Stimulated activated CD4-positive, alpha-beta T cell treated with anti-CD3 and anti-CD28 coated beads, Interleukin-4, amount 100 ng/mL, for 48 hours (primary cell): ENCODE results near the gene CERK.
A peak's percentile ranks its signal among the peaks of the same experiment; 100 is the strongest.
"Not testable (repeated sequence)": the region's sequence is repeated elsewhere in the genome, so short reads cannot be mapped to it uniquely, and the experiment has no call there.

Experiments used
- DNase-seq, 2 donors: peaks; one replicate each; pipeline ENCODE4 v3.0.0-alpha.2; 2020; ENCODE audit warnings: low read depth in 2 of 2

CERK gene

DNA sequence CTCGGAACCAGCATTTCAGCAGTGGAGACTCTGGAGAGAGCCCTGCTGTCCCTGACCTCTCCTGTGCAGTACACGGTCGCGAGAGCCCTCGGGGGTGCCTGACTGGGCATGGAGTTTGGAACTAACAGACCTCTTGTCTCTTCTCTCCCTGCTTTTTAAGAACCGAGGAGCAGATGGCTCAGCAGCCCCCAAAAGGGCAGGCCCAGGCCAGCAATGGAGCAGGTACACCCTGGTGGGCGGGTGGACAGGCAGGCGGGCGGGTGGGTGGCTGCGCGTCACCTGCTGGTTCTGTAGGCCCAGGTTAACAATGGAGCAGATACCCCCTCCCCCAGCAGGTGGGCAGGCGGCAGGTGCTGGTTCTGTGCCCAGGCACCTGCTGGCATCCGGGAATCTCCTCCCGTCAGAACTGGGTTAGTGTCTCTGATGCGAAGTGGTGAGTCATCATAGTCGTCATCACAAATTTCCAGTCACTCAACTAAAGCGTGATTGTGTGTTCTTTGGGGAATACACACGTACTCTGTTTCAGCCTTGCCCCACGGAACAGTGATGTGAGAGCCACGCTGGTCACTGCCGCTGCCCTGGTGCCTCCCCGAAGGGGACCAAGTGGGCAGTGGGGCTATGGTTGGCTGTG is 76.7 kb downstream of the CERK start:
- peak; percentile 20 to 34 for DNase-seq

DNA sequence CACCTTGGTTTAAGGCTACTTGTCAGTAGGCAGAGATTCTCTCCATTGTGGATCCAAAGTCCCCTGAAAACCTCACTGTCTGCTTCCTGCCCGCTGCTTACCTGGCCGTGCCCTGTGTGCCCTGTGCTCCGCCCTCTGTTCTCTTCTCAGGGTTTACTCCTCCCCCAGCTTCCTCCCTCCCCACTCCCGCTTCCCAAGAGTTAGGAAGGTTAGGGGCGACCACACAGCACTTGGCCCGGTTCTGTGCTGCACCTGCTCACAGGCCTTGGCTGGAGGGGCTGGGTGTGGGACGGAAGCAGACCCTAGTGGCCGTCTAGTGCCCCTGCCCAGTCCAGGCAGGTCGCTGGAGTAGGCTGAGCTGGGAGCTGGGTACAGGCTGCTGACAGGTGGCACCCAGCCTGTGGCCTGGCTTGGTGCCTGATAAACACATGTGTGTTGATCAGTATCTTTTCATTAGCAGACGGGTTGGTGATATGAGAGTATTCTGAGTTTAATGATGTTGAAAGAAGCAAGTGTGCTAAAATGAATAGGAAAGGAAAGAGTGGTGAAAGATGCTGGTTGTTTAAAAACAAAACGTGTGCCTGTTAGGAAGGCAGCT is 77.3 kb downstream of the CERK start:
- DNase-seq = no peak

DNA sequence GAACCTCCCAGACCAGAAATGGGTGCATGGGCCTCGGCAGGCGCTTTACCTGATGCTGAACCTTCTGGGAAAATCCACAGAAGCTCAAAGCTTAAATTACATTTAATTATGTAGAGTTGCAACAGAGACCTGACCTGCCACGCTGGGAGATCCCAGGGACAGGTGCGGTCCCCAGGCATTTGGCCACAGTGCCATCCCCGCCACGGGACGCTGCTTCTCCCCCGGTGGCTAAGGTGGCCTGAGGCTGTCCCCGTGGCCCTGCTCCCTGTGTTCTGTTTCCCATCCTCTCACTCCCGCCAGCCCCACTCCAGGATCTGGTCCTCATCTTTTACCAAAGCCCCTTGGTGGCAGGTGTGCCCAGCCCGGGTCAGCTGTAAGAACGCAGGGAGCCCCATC is 78.3 kb downstream of the CERK start:
- DNase-seq = no peak

DNA sequence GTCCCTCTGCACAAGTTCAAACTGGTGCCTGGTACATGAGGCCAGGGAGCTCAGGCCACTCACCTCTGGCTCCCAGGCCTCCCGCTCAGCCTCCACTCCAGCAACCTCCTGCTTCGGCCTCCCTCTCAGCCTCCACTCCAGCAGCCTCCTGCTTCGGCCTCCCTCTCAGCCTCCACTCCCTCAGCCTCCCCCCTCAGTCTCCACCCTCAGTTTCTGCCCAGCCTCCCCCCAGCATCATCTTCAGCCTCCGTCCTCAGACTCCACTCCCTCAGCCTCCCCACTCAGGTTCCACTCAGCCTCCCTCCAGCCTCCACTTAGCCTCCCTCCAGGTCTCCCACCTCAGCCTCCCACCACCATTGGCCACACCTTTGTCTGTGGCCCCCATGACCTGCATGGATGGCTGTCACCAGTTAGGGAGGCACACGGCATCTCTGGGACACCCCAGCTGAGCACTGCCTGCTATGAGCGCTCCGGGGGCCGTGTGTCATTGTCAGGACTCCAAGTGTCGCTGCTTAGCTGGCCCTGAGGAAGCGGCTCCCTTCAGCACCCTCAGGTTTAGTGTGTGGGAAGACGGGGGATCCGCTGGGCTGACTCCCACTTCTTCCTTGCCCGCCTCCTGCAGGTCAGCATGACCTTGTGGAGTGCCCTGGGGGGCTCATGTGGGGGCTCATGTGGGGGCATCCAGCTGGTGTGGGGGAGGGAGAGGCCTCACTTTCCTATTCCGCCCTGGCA is 78.8 kb downstream of the CERK start:
- DNase-seq = no peak

DNA sequence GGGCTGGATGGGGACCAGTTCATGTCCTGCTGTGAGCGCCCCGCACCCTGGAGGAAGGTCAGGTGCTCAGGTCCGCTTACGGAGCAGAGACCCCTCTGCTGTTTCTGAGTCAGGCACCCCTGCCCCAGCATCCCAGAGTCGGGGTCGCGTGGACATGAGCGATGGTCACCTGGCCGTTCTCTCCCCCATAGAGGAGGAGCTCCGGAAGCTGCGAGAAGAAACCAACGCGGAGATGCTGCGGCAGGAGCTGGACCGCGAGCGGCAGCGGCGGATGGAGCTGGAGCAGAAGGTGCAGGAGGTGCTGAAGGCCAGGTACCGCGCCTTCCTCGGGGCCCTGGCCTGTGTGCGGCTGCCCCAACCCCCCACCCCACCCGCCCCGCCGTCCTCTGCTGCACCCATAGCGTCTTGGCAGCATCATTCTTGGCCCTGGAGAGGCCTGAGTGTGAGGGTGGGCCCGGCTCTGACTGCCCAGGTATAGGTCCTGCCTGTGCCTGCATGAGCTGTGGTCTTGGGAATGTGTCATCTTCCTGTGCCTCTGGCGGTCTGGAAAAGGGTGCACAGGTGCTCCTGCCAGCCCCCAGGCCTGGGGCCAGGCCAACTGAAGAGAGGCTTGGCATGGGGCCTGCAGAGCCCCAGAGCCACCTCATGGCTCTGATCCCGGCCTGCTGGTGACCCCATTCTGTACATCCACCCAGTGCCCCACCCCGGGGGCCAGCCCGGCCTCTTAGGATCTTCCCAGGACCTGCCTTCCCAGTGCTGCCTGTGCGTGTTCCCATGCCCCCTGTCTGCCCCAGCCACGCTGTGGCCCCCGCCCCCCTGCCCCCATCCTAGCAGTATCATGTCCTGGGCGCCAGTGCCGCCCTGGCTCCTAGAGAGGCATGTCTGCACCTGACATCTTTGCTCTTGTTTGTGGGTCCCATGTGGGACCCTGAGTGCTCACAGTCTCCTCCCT is 79.8 kb downstream of the CERK start:
- no peak for DNase-seq

DNA sequence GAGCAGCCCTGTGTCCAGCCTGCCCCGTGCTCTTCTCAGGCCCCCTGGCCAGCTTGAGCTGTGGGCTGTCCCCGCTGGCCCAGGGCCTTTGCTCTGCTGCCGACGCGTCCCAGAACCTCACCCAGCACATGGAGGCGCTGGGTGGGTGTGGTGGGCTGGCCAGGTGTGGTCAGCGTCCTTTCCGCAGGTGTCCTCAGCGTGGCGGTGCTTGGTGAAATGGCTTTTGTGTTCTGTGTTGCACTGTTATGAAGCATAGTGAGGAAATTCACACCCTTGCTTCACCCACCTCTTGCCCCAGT is 80.4 kb downstream of the CERK start:
- no peak for DNase-seq

DNA sequence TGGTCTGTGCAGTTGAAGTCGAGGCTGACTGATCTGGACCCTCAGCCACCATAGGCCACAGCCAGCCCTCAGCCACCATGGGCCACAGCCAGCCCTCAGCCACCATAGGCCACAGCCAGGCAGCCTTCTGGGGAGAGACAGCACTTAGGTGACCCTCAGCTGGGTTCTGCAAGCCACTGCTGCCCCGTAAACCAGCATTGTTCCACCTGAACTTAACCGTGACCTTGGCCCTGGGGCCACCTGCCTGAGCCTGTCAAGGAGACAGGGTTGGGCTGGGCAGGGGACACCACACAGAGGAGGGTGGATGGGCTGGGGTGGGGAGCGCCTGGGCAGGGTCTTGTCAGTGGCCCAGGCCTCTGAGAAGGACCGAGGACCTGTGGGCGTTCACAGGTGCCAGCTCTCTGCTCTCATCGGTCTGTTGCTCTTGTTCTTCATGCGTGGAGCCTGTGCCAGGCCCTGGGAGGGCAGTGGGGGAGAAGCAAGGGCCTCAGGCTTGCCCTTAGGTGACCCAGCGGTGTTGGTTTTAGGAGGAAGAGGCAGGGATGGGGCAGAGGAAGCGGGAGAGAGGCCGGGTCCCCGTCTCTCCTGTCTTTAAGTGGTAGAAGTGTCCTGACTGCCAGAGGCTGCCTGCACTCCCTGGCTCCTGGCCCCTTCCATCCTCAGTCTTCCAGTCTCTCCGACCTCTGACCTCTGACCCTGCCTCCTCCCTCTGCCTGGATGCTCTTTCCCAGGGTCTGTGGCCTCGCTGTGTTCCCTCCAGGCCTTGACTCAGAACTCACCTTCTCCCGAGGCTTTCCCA is 81.0 kb downstream of the CERK start:
- no peak for DNase-seq

DNA sequence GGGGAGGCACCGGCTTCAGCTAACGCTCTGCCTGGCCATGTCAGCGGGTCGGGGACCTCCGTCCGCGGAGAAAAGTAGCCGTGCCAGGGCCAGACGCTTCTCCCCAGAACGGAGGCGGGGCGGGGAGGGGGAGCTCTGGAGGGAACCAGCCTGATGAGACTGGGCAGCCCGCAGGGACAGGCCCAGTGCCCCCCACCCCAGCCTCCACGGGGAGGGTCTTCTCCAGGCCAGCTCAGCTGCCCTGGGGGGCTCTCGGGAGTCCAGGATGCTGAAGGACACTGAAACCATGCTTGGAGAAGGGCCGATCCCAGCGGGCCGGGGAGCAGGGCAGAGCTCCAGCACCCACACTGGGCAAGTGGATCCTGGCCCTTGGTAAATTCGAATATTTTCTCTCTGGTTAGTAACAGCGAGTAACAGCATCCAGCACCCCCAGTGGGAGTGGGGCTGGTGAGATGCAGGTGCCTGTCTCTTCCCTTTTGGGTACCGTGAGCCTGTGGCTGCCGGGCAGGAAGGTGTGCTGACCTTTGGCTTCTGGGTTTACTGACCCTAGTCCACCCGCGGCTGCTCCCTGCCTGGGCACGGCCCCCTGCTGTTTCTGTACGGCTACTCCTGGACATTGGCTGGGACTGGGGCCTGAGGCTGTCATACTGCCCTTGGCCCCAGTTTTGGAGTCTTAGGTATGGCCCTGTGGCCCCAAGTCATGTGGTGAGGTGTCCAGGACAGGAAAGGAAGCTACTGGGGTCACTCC is 82.0 kb downstream of the CERK start:
- no peak for DNase-seq

DNA sequence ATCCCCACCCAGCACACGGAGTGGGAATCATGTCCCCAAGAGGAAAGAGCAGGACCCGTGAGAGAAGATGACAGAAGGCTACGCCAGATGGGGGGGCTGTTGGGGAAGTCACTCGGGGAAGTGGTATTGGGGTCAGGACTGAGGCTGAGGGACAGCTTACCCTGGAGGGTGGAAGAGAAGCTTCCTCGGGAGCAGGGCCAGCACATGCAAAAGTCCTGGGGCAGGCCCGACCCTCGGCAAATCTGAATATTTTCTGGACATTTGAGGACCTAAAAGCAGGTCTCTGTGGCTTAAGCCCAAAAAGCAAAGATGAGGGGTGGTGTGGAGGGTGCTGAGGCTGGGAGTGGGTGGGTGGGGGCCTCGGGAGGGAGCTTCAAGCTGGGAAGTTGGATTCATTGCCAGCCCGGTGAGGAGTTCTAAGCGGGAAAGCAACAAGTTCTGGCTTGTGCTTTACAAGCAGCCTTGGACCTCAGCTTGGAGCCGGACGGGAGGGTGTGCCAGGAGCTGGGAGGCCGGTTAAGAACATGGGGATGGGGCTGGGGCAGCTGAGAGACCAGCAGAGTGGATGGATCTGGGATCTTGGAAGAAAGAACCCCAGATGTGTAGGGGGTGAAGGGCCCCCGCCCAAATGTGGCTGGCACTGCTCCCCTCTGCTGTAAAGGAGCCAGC is 83.0 kb downstream of the CERK start:
- no peak for DNase-seq

DNA sequence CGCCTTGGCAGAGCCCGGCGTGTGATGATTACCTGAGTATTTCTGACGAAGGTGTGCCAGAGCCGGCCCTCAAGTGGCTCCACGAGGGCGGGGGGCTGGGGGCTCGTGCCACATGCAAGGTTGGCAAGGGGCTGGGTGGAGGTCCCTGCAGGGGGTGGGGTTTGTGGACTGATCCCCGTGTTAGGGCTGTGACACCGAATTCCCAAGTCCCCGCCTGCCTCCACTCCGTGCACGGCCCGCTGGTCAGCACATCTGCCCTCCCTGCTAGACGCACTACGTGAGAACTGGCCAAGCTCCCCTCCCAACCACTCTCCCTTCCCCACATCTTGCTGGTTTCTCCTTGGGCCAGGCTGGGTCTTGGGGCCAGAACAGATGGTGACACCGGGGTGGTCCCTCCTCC is 83.6 kb downstream of the CERK start:
- no peak for DNase-seq

DNA sequence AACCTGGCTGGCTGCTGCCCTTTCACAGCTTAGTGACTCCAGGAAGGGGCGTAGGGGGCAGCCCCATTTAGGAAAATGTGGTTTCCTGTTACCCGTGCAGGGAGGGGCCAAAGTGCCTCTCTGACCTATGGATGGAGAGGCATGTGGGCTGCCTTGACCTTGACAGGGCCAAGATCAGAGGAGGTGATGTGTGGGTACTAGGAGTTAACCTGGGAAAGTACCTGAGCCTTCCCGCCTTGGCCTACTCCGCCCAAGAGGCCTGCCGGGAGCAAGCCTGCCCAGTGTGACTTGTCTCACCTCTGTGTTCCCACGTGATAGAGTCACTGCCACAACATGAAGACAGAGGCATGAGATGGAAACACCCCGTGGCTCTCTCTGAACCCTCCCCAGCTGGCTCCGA is 84.5 kb downstream of the CERK start:
- peak in 1 of 2 donors; percentile 22 for DNase-seq

DNA sequence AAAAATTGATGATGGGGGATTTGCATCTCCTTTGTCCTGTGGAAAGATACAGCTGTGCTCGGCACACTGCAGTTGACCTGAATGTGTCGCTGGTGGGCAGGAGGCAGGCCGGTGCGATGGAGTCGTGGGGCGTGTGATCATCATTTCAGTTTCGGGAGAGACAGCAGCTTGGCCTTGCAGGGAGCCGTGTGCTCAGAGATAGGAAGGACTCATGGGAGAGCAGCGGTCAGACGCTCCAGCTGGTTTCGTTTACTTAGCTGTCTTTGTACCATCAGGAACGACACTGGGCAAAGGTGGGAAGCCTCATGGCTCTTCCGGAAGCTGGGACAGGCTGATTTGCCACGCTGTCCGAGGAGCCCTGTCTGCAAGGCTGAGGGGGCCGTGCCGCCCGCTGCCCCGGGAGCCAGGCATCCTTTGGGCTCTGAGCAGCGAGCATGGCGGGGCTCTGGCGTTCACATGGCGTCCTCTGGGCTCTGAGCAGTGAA is 85.2 kb downstream of the CERK start:
- no peak for DNase-seq

DNA sequence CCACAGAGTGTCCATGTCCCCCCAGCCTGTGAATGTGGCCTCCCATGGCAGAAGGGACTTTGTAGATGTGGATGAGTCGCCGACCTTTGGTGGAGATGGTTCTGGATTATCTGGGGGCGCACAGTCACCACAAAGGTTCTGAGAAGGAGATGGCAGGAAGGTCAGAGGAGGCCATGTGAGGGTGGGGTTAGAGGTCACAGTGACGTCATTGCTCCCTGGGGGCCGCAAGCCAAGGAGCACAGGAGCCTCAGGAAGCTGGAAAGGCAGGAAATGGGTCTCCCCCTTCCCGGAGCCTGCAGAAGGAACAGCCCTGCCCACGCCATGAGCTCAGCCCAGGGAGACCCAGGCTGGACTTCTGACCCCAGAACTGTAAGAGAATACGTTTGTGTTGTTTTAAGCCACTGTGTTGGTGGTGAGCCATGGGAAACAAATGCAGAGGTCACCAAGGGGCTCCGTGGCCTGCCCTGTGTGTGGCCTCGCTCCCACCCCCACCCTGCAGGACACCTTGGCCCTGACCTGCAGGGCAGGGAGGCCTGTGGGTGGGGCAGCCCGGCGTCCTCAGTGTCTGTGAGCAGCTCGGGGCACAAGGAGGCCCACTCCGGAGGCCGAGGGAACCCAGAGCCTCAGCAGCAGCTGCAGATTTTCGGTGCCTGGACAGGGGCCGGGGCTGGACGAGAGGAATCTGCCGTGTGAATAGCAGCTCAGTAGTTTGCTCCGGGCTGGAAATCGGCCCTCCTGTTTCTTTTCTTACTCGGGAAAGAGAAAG is 85.8 kb downstream of the CERK start:
- no peak for DNase-seq

DNA sequence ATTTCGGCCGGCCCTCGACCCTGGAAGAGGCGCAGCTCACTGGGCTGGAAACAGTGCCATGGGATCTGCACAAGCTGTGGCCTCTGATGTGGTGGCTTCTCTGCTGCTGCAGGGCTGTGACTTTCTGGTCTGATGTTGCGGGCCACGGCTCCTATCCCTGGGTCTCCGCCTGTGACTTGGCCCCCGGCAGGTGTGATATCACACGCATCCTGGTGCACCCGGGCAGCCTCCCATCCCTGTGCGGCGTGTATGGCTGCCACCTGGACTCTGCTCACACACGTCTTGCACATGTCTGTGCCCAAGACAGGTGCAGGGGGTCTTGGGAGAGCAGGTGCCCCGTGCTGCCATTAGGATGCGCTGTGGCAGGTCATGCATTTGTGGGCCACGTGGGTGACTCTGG is 86.7 kb downstream of the CERK start:
- no peak for DNase-seq

DNA sequence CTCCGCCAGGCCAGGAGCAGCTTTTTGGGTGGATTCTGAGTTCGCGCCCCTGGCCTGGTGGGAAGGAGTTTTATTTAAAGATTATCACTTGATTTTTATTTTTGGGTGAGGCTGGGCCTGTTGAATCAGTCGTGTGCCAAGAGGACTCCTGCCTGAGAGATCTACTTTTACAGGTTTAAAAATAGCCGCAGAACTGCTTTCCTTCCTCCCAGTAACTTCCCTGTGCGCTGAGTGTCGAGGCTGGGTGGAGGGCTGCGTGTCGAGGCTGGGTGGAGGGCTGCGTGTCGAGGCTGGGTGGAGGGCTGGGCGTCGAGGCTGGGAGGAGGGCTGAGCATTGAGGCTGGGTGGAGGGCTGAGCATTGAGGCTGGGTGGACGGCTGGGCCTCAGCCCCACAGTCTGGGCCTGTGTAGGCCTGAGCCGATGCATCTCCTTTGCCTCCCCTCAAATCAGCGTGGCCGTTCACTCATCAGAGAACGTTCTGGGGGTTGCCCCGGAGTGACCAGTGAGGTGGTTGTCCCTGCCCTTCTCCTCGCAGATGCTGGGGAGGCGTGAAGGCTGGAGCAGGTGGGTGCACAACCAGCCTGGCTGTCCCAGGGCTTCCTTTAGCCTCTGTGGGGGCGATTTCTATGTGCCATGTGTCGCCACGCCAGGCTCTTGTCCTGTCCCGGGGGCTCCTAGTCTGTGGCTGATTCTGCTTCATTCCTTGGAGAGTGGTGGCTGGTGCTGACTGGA is 87.8 kb downstream of the CERK start:
- DNase-seq = no peak

DNA sequence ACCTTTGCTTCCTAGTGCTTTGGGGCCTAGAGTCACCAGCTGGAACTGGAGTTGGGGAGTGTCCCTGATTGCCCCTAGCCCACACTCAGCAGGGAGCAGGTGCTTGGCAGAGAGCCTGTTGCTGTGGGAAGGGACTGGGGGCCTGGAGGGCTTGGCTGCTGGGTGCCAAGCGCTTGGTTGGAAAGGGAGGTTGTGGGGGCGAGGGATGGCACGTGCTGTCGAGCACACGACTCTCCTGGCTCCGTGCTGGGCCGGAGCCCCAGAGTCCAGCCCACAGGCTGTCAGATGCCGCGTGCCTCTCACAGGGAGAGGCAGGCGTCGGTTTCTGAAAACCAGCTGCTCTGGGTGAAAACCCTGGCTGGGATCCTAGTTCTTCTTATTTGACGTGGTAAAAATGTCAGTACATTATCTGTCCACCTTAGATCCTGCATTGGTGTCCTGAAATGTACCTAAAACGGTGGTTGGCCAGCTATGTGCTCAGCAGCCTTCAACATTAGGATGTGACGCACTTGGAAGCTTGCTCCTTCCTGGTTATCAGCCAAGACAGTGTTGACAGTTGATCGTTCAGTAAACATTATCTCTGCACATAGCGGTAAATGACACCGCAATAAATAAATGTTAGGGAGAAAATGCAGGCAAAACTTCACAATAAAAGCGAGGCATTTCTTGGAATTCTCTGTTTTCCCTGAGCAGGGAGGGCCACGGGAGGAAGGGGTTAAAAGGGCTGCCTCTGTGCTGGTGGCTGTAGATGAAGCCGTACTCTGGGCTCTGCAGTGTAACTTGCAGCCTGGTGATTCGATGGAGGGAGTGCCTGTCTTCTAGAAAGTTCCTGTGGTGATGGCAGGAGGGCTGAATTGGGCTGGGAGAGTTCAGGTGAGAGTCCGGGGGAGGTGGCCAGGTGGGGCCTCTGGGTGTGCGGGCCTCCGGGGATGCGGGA is 88.6 kb downstream of the CERK start:
- no peak for DNase-seq

DNA sequence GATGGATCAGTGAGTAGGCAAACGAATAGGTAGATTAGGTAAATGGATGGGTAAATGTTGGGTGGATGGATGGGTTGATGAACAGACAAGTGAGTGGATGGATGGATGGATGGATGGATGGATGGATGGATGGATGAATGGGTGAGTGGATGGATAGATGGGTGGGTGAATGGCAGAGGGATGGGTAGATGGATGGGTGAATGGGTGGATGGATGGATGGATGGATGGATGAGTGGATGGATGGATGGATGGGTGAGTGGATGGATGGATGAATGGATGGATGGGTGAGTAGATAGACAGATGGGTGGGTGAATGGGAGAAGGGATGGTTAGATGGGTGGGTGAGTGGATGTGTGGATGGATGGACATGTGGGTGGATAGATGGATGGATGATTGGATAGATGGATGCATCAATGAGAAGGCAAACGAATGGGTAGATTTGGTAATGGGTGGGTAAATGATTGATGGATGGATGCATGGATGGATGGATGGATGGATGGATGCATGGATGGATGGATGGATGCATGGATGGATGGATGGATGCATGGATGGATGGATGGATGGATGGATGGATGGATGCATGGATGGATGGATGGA is 89.7 kb downstream of the CERK start:
- DNase-seq = not testable (repeated sequence)
